HG03439 (cell line): ENCODE results near the gene RNF224.

Source experiments
- ATAC-seq: cut with Tn5 transposase; IDR thresholded peaks from one replicate; pipeline ENCODE4 v1.9.1; 2021; ENCODE audit warnings: mild to moderate bottlenecking, moderate library complexity; ENCODE audit not compliant: unreplicated experiment

Gene RNF224

GRCh38 chr9:137227054-137227852, at the start of gene RNF224:
Gene RNF224 (plus strand): TSS chr9:137227502. CDS start chr9:137228336, 834 bp downstream.
- ATAC-seq = no peak

- ATAC-seq = no peak
Measured at GRCh38 chr9:137178201-137178938, 48.9 kb upstream of the RNF224 start.

GRCh38 chr9:137178939-137179630, 48.2 kb upstream of the RNF224 start:
- ATAC-seq = no peak

GRCh38 chr9:137179761-137180160, 47.5 kb upstream of the RNF224 start:
- ATAC-seq = no peak

GRCh38 chr9:137180491-137180890, 46.8 kb upstream of the RNF224 start:
- ATAC-seq = no peak

GRCh38 chr9:137181680-137182079, 45.6 kb upstream of the RNF224 start:
- ATAC-seq = no peak

DNA sequence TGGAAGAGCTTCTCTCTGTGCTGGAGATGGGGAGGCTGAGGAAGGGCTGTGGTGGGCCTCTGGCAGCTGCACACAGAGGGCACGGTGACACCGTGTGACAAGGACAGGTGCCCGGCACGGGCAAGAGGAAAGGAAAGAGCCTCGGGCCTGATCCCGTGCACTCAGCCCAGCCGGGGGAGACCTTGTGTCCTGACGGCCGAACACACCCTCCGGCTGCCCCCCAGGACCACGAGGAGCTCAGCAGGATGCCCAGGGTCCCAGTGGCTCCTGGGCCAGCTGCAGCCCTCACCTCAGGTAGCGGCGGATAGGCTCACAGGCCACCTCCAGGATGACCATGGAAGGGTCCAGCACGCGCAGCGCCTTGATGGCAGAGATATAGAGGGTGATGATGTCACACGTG, 44.5 kb upstream of the RNF224 start:
- ATAC-seq = no peak

DNA sequence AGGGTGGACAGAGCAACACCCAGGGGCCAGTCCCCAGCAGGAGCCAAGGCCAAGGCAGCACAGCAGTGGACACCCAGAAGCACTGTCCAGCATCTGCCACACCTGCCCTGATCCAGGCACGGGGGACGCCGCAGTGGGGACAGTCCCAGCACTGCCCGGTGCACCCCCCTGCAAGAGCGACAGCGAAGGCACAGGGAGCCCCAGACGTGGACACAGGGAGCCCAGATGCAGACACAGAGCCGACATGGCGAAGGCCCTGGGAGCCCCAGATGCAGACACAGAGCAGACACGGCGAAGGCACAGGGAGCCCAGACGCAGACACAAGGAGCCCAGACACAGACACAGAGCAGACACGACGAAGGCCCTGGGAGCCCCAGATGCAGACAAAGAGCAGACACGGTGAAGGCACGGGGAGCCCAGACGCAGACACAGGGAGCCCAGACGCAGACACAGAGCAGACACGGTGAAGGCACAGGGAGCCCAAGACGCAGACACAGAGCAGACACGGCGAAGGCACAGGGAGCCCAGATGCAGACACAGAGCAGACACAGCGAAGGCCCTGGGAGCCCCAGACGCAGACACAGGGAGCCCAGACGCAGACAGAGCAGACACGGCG, 43.2 kb upstream of the RNF224 start:
- ATAC-seq = no peak

GRCh38 chr9:137184881-137185660, 42.2 kb upstream of the RNF224 start:
- ATAC-seq = no peak

DNA sequence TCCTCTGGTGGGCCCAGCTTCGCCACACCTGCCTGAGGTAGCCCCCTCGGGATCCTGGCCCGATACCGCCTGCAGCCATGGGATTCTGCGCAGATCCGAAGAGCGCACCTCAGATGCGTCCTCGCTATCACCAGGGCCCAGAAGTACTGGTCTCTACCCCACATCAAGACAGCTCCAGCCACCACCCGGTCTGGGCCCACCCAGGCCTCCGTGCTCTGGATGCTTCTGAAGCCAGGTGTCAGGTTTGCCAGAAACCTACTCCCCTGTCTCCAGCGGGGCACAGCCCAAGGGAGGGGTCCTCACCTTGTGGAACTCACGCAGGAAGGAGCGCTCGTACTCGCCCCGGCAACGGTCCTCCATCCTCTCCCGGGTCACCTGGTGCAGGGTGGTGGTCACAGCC, 41.4 kb upstream of the RNF224 start:
- no peak for ATAC-seq

- ATAC-seq = no peak
Measured at GRCh38 chr9:137186385-137186784, 40.9 kb upstream of the RNF224 start.

DNA sequence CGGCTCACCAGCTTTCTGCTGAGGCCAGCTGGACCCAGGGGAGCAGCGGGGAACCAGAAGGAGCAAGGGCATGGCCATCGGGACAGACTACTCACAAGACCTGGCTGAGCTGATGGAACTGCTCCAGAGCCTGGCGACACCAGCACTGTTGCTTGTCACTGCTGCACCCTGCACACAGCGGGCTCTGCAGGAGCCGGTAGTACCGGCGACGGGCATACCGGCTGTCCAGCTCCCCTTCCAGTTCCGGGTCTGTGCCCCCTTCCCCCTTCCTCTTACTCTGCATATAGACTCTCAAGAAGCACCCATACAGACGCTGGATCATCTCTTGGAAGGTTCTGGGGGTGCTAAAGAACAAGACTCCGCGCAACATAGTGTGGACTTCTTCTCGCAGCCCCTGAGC, 39.9 kb upstream of the RNF224 start:
- ATAC-seq = no peak

DNA sequence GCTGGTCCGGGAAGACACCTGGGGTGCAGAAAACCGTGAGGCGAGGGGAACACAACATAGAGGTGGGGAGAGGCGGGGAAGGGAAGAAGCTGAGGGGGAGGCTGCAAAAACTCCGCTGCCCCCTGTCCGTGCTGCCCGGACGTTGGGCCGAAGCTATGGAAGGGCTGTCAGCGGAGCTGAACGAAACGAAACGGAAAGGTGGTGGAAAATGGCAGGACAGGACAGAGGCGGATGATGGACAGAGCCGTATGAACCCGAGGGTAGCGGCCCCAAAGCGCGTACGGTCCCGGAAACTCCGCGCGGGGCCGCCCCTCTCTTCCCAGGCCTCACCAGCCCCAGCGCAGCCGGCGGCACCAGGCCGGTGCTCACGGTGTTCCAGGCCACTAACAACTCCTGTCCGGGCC, 39.2 kb upstream of the RNF224 start:
- ATAC-seq = no peak

- ATAC-seq = peak; percentile 75
Measured at GRCh38 chr9:137188490-137189296, 38.6 kb upstream of the RNF224 start, which contains the start of the genes ANAPC2 and SSNA1. Gene ANAPC2 (minus strand): TSS chr9:137188560. CDS start chr9:137188532, 28 bp downstream. Gene SSNA1 (plus strand): TSS chr9:137188676. CDS start chr9:137188727, 51 bp downstream.

DNA sequence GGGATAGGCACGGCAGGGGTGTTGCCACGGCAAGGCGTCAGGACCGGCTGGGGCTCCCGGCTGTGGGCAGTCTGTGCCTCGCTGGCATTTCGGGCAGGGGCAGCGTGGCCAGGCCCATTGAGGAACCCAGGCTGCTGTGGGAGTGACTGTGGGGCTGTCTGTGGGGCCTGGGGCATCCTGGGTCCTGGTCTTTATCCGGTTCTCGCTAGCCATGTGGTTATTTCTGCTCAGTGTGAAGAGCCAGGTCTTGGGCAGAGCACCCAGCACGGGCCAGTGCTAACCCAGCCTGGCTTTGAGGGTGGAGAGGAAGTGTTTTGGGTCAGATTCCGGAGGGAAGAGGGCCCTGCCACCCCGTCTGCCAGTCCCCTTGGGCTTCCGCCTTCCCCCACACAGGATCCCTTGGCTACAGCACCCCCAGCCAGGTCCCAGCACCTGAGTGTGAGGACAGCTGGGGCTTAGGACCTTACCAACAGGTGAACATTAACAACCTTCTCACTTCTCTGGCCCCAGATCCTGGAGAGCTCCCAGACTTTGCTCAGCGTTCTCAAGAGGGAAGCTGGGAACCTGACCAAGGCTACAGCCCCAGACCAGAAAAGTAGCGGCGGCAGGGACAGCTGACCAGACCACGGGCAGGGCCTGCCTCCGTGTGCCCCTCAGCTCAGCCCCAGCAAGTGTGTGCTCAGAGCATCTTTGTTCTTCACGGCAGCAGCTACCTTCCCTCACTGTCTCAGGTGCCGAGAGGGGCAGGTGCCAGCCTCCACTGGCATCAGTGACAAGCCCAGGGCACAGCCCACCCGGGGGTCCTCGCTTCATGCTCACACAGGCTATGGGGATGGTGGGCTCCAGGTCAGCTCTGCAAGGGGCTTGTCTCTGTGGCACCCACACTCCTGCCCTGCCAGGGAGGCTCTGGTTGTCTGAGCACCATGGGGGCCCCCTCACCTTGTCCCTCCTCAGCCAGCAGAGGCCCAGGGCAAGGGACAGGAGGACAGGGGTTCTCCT, 37.7 kb upstream of the RNF224 start:
- no peak for ATAC-seq

GRCh38 chr9:137190315-137190856, 36.9 kb upstream of the RNF224 start:
- no peak for ATAC-seq

DNA sequence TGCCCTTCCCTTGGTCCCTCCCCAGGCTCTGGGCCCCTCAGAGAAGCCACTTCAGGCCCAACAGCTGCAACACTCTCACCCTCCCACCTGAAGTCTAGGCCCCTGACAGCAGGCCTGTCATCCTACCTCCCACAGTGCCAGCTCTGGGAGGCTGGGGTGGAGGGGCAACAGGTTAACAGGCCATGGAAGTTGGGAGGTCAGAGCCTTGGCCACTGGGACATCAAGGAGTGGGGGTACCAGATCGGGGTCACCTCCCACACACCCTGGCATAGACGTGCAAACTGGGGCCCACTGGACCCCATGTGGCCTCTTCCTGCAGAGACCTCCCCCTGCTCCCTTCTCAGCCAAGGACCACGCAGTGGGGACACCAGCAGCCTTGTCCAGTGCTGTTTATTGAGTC, 36.1 kb upstream of the RNF224 start:
- ATAC-seq = no peak
